Ectodermal cell (in vitro differentiated cells): Measurements from ENCODE around the gene ALDOB.

Experiments used
- H3K27ac ChIP-seq: 2 replicates; pipeline ENCODE4 v1.7.0; 2013; ENCODE audit warnings: mild to moderate bottlenecking, low read depth, low read length; ENCODE audit not compliant: insufficient read depth, poor library complexity, severe bottlenecking
- H3K27me3 ChIP-seq: 2 replicates; pipeline ENCODE4 v1.7.0; 2013; ENCODE audit warnings: mild to moderate bottlenecking, low read length; ENCODE audit not compliant: insufficient read depth, control insufficient read depth, poor library complexity, severe bottlenecking
- H3K36me3 ChIP-seq: one replicate; pipeline ENCODE4 v1.7.0; 2013; ENCODE audit warnings: low read length; ENCODE audit not compliant: control insufficient read depth, insufficient read depth
- H3K4me1 ChIP-seq: one replicate; pipeline ENCODE4 v1.7.0; 2013; ENCODE audit warnings: low read length; ENCODE audit not compliant: control insufficient read depth, insufficient read depth
- H3K4me3 ChIP-seq: 2 replicates; pipeline ENCODE4 v1.7.0; 2013; ENCODE audit warnings: low read depth, low read length, control low read depth; ENCODE audit not compliant: insufficient read depth
- H3K9me3 ChIP-seq: 2 replicates; pipeline ENCODE4 v1.7.0; 2013; ENCODE audit warnings: mild to moderate bottlenecking, low read length, moderate library complexity; ENCODE audit not compliant: control insufficient read depth
- WGBS, 2 experiments: methylation state at CpG; one replicate each; pipeline ENCODE4 v1.1.7; 2013; ENCODE audit warnings: missing lambda C conversion rate in 2 of 2; 5-methylcytosine and 5-hydroxymethylcytosine counted together

Gene ALDOB

GRCh38 chr9:101376111-101376848 is 59.3 kb downstream of the ALDOB start:
- WGBS, 2 experiments = 76 to 80% methylated on average over 5 to 6 of the region's 6 CpGs
- no peak overlapping the region for H3K27ac ChIP-seq
- no peaks in the 10 kb centered on the region for H3K27me3 ChIP-seq

GRCh38 chr9:101375546-101375945 is 60.0 kb downstream of the ALDOB start:
- Histone ChIP-seq H3K4me1 (no peaks in the 10 kb centered on the region), H3K27ac (no peak overlapping the region), H3K9me3 (no peaks in the 10 kb centered on the region), H3K36me3 (no peaks in the 10 kb centered on the region), H3K4me3 (no peak overlapping the region), H3K27me3 (no peaks in the 10 kb centered on the region)
- 91% methylated on average over 12 of the region's 12 CpGs for WGBS, 2 experiments

More at GRCh38 chr9:101376111-101376848, 59.3 kb downstream of the ALDOB start:
- no peaks in the 10 kb centered on the region for H3K4me1 ChIP-seq
- H3K9me3 ChIP-seq = no peaks in the 10 kb centered on the region
- H3K36me3 ChIP-seq = no peaks in the 10 kb centered on the region
- no peak overlapping the region for H3K4me3 ChIP-seq

GRCh38 chr9:101372327-101373118 is 63.1 kb downstream of the ALDOB start:
- no peak overlapping the region for H3K4me3 ChIP-seq
- H3K27ac ChIP-seq = no peak overlapping the region
- H3K9me3 ChIP-seq = no peaks in the 10 kb centered on the region
- H3K36me3 ChIP-seq = no peaks in the 10 kb centered on the region
- no peaks in the 10 kb centered on the region for H3K4me1 ChIP-seq
- 73 to 84% methylated on average over 2 of the region's 2 CpGs for whole genome bisulfite sequencing, 2 experiments
- H3K27me3 ChIP-seq = no peaks in the 10 kb centered on the region

GRCh38 chr9:101371813-101372212 is 63.8 kb downstream of the ALDOB start:
- Histone ChIP-seq H3K36me3 (no peaks in the 10 kb centered on the region), H3K9me3 (no peaks in the 10 kb centered on the region), H3K27me3 (no peaks in the 10 kb centered on the region), H3K4me3 (no peak overlapping the region), H3K27ac (no peak overlapping the region), H3K4me1 (no peaks in the 10 kb centered on the region)
- WGBS, 2 experiments = 95 to 98% methylated on average over 2 to 3 of the region's 3 CpGs
